ENCODE results near the gene FOXA1.
"Not testable (repeated sequence)": the region's sequence is repeated elsewhere in the genome, so short reads cannot be mapped to it uniquely, and the experiment has no call there.

FOXA1 gene

DNA sequence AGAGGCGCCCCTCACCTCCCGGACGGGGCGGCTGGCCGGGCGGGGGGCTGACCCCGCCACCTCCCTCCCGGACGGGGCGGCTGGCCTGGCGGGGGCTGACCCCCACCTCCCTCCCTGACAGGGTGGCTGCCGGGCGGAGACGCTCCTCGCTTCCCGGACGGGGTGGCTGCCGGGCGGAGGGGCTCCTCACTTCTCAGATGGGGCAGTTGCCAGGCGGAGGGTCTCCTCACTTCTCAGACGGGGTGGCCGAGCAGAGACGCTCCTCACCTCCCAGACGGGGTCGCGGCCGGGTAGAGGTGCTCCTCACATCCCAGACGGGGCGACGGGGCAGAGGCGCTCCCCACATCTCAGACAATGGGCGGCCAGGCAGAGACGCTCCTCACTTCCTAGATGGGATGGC, 39.5 kb downstream of the FOXA1 start:
- DNase-seq (ENCODE audit: low spot score): not testable (repeated sequence)

- no peak for DNase-seq (ENCODE audit: low spot score)
These were observed 41.0 kb downstream of the FOXA1 start for GRCh38 chr14:37553935-37554550.

DNA sequence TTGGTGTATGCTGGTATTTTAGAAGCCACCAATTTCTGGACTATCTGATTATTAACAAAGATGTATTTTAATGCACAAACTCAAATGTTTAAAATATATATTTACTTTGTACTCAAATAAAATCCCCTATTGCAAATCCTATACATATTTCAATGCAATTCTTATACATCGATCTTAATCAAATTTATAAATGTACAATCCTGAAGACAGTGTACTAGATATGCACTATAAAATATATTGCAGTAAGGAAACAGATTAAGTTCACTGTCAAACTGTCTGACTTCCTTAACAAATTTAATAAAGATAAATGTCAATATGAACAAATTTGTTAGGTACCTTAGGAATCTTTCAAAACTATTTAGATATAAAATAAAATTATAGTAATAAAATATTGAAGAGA, 43.9 kb downstream of the FOXA1 start:
- no peak for DNase-seq (ENCODE audit: low spot score)

DNA sequence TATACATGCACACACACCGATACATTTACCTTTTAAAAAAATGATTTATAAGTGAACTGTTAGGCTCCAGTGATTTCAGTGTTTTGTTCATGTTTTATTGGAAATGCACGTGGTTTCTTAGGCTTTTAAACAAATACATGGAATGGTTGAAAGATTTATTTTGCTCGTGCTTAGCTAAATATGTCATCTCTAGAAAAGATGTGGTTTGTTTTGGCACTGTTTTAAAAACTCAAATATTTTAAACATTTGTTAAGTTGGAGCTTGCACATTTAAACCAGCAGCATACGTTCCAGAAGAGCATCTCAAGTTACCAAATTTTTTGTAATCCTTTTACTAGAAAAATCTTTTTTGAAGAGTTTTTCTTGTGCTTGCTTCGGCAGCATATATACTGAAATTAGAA, 44.5 kb downstream of the FOXA1 start:
- peak; percentile 6 for DNase-seq (ENCODE audit: low spot score)

DNA sequence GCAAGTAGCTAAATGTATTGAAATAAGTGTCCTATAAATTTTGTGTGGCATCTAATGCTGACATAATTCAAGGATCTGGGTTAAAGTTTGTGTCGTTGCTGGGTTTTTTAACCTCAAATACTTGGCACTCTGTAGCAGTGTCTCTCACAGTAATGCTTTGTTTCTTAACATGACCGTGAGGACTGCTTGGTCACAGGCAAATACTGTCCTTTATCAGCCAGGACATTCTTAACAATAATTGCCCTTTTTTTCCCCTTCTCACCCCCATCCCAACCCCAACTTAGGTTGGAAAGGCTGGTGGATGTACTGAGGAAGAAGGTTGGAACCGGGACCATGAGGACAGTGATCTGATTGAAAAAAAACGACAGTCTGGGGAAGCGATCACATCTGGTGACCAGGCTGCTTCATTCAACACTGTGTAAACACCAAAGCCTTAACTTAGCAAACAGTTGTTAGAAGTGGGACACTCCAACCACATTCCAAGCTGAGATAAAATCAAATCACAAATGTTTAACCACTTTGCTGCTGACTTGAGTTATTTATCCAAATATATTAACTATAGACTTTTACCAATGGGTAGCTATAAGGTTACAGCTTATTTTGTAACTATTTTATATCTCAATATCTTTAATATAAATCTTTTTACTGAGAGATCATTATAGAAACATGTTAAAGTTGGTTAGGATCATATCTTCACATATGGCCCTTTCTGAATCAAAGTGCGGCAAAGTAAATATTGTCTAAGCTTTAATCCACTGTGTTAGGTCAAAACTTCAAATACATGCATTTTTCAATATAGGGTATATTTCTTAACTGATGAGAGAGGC, 48.2 kb downstream of the FOXA1 start:
- DNase-seq (ENCODE audit: low spot score): peak; percentile 38

DNA sequence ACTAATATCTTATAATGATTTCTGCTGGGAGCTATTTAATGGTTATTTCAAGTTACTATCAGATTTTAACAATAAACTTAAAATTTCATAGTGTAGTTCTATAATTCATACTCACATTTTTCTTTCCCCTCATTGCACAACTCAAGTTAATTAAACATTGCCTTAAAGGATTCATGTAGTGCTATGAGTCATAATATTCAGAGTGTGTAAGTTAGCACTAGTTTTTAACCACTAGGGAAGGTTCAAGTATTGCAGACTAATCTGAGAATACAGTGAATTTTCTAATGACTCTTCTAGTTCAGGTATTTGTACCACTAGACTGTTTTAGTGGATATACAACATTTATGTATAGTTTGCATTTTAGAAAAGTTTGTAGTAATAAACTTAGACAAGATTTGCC, 49.9 kb downstream of the FOXA1 start:
- no peak for DNase-seq (ENCODE audit: low spot score)

GRCh38 chr14:37544407-37544806, 50.6 kb downstream of the FOXA1 start:
- no peak for DNase-seq (ENCODE audit: low spot score)

DNA sequence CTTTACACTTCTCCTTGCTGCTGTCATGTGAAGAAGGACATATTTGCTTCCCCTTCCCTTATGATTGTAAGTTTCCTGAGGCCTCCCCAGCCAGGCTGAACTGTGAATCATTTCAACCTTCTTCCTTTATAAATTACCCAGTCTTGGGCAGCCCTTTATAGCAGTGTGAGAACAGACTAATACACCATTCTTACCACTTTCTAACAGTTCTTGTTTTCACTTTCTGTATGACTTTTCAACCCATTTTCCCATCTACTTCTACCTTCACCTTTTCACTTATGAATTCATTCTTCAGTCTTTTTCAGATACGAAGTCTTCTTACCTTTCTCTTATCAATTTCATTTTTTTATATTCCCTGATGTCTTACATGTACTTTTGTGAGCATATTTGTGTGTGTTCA, 55.1 kb downstream of the FOXA1 start:
- DNase-seq (ENCODE audit: low spot score): no peak
